ENCODE results near the gene MSS51. TPM values are rescaled to one million over a fixed set of nuclear protein-coding genes. Genes with fewer than 3 reads are reported as not detected.

The MSS51 gene
- total and polyA plus RNA-seq, 7 donors, result 2.0 to 253 (median 17.0) TPM

- H3K4me1 ChIP-seq, result peaks cover 46% of the 10 kb centered on the region
- no peak for ATAC-seq
- intact Hi-C loops (cut with DNase I), result loop anchor here in 1 of 2 donors (5.0 kb wide), 1 partner anchor 86 kb away; the partner anchor contains the start of gene PPP3CB
Measured at GRCh38 chr10:73410897-73411296, 22.5 kb downstream of the MSS51 start.

GRCh38 chr10:73408978-73409521, 24.3 kb downstream of the MSS51 start:
- Histone ChIP-seq H3K4me3 (no peak overlapping the region), H3K27ac (no peak overlapping the region), H3K36me3 (ENCODE audit: insufficient read depth in 1 of 2, low read depth in 1 of 2) (peaks cover 0 to 14% of the 10 kb centered on the region in 2 donors), H3K9me3 (no peaks in the 10 kb centered on the region), H3K27me3 (ENCODE audit: insufficient read depth in 3 of 3, low read length in 2 of 3) (no peaks in the 10 kb centered on the region), H3K4me1 (peaks cover 64% of the 10 kb centered on the region)
- DNase-seq (no peak), ATAC-seq (no peak)
- intact Hi-C loops (cut with DNase I), result no loop called here
- no peak for TF ChIP-seq CTCF (IDR thresholded peaks at IDR 0.05)
- 77 to 83% (median 77%) methylated on average over 4 of the region's 4 CpGs for WGBS, 3 donors

More at GRCh38 chr10:73410897-73411296, 22.5 kb downstream of the MSS51 start:
- no peaks in the 10 kb centered on the region for H3K9me3 ChIP-seq
- no peak for DNase-seq
- no peaks in the 10 kb centered on the region for H3K27me3 ChIP-seq (ENCODE audit: insufficient read depth in 3 of 3, low read length in 2 of 3)
- 97 to 100% (median 100%) methylated on average over 1 of the region's 1 CpG for whole genome bisulfite sequencing, 3 donors
- H3K36me3 ChIP-seq (ENCODE audit: insufficient read depth in 1 of 2, low read depth in 1 of 2), result peaks cover 0 to 14% of the 10 kb centered on the region in 2 donors
- TF ChIP-seq CTCF (IDR thresholded peaks at IDR 0.05), result no peak
- H3K4me3 ChIP-seq, result peak overlapping the region; percentile 5
- H3K27ac ChIP-seq, result no peak overlapping the region

GRCh38 chr10:73408061-73408460, 25.3 kb downstream of the MSS51 start:
- H3K9me3 ChIP-seq, result no peaks in the 10 kb centered on the region
- TF ChIP-seq CTCF (IDR thresholded peaks at IDR 0.05), result no peak
- 87 to 93% (median 93%) methylated on average over 5 of the region's 5 CpGs for WGBS, 3 donors
- DNase-seq (no peak), ATAC-seq (no peak)
- H3K4me3 ChIP-seq, result no peak overlapping the region
- intact Hi-C loops (cut with DNase I), result no loop called here
- peaks cover 0 to 14% of the 10 kb centered on the region in 2 donors for H3K36me3 ChIP-seq (ENCODE audit: insufficient read depth in 1 of 2, low read depth in 1 of 2)
- peaks cover 72% of the 10 kb centered on the region for H3K4me1 ChIP-seq
- no peak overlapping the region for H3K27ac ChIP-seq
- H3K27me3 ChIP-seq (ENCODE audit: insufficient read depth in 3 of 3, low read length in 2 of 3), result no peaks in the 10 kb centered on the region

- no peaks in the 10 kb centered on the region for H3K9me3 ChIP-seq
- H3K4me3 ChIP-seq, result no peak overlapping the region
- TF ChIP-seq CTCF (IDR thresholded peaks at IDR 0.05), result no peak
- H3K4me1 ChIP-seq, result peaks cover 67% of the 10 kb centered on the region
- 79 to 90% (median 86%) methylated on average over 1 of the region's 1 CpG for WGBS, 3 donors
- peaks cover 0 to 14% of the 10 kb centered on the region in 2 donors for H3K36me3 ChIP-seq (ENCODE audit: insufficient read depth in 1 of 2, low read depth in 1 of 2)
- ATAC-seq, result no peak
- intact Hi-C loops (cut with DNase I), result loop anchor here in 1 of 2 donors (1.0 kb wide), 1 partner anchor 41 kb away; no protein-coding TSS in a partner anchor
- DNase-seq, result no peak
- no peaks in the 10 kb centered on the region for H3K27me3 ChIP-seq (ENCODE audit: insufficient read depth in 3 of 3, low read length in 2 of 3)
- H3K27ac ChIP-seq, result no peak overlapping the region
Measured at GRCh38 chr10:73407495-73407894, 25.9 kb downstream of the MSS51 start.

- DNase-seq (no peak), ATAC-seq (no peak)
- H3K27ac ChIP-seq, result no peak overlapping the region
- peaks cover 0 to 14% of the 10 kb centered on the region in 2 donors for H3K36me3 ChIP-seq (ENCODE audit: insufficient read depth in 1 of 2, low read depth in 1 of 2)
- WGBS, 3 donors, result 88 to 94% (median 92%) methylated on average over 5 of the region's 5 CpGs
- intact Hi-C loops (cut with DNase I), result loop anchor here in 1 of 2 donors (1.0 kb wide), 1 partner anchor 41 kb away; no protein-coding TSS in a partner anchor
- TF ChIP-seq CTCF (IDR thresholded peaks at IDR 0.05), result no peak
- H3K4me1 ChIP-seq, result peaks cover 62% of the 10 kb centered on the region
- H3K4me3 ChIP-seq, result no peak overlapping the region
- no peaks in the 10 kb centered on the region for H3K9me3 ChIP-seq
- no peaks in the 10 kb centered on the region for H3K27me3 ChIP-seq (ENCODE audit: insufficient read depth in 3 of 3, low read length in 2 of 3)
Measured at GRCh38 chr10:73406846-73407245, 26.5 kb downstream of the MSS51 start.
